ENCODE results near the gene EPM2AIP1. TPM values are rescaled to one million over a fixed set of nuclear protein-coding genes. Genes with fewer than 3 reads are reported as not detected.
"Not testable (repeated sequence)": the region's sequence is repeated elsewhere in the genome, so short reads cannot be mapped to it uniquely, and the experiment has no call there.

EPM2AIP1 gene
- total RNA-seq, result 16.8 and 21.8 TPM in 2 replicates

- intact Hi-C loops (cut with micrococcal nuclease), result loop anchor here (1.0 to 10.0 kb wide), 11 partner anchors 35 to 1172 kb away; partner anchors contain the start of genes ACAA1 and OXSR1
Observed at GRCh38 chr3:36992806-36993325, at the start of gene EPM2AIP1. EPM2AIP1 (minus strand) TSS chr3:36993131; CDS start chr3:36993077, 54 bp downstream.

DNA sequence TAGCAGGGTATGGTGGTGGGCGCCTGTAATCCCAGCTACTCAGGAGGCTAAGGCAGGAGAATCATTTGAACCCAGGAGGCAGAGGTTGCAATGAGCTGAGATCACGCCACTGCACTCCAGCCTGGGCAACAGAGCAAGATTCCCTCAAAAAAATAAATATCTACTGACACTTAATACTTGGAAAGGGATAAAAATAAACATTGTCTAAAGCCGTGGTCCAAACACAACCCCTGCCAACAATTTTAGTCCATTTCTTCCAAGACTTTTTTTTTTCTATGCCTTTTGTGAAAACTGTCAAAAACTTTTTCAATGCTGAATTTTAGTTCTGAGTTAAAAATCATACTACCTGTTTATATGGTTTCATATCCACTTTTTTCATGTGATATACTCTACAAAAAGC, 49.8 kb upstream of the EPM2AIP1 start:
- intact Hi-C loops (cut with micrococcal nuclease), result not testable (repeated sequence)

DNA sequence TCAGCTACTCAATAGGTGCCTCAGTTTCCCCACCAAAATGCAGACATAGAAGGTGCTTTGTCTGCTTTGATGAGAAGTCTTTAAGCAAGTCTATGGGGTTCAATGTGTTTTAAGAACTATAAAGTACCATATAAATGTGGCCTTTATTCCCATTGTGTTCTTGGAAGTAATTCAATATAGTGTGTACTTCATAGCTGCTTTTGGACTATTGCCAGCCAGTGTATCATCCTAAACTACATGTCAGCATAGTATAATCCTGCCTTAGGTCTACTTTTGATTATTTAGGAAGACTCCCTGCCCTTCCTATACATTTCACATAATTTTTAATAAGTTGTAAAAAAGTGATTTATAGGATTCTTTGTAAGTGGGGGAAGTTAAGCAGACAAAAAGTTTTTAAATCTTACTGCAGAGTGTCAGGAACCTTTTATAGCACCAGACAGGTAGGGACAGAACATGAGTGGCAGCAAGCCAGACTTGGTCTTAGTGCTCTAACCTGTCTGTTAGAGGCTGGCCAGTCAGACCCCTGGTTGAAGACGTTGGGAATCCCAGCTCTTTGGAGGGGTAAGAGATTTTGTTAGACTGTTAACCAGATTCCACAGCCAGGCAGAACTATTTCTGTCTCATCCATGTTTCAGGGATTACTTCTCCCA, 48.7 kb upstream of the EPM2AIP1 start:
- intact Hi-C loops (cut with micrococcal nuclease), result no loop called here

GRCh38 chr3:37040231-37040630, 47.3 kb upstream of the EPM2AIP1 start:
- intact Hi-C loops (cut with micrococcal nuclease), result no loop called here

GRCh38 chr3:37039161-37039846, 46.4 kb upstream of the EPM2AIP1 start:
- intact Hi-C loops (cut with micrococcal nuclease), result no loop called here

DNA sequence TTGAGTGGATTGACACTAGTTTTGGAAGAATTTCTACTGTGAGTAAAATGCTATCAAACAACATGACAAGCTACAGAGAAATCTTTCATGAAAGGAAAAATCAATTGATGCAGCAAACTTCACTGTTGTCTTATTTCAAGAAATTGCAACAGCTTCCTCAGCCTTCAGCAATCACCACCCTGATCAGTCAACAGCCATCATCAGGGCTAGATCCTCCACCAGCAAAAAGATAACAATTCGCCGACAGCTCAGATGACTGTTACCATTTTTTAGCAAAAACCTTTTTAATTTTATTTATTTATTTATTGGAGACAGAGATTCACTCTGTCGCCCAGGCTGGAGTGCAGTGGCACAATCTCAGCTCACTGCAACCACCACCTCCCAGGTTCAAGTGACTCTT, 44.4 kb upstream of the EPM2AIP1 start:
- intact Hi-C loops (cut with micrococcal nuclease), result no loop called here

DNA sequence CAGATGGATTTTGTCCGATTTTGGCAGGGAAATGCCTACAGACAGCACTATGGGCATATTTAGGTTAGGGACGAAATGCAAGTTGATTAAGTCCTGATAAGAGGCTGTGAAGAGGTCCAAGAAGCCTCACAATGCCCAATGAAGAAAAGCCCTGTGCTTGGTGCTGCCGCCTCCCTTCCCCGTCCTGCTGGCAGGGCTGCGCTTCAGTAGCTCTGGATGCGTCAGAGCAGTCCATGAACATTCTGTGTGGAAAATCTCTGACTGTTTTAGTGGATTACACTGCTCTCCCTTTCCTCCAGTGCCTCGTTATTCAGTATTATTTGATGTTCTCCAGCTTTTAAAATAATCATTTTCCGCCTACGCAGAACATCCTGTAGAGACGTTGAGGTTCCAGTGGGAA, 40.0 kb upstream of the EPM2AIP1 start:
- intact Hi-C loops (cut with micrococcal nuclease), result no loop called here

GRCh38 chr3:37031096-37031682, 38.3 kb upstream of the EPM2AIP1 start:
- intact Hi-C loops (cut with micrococcal nuclease), result no loop called here

DNA sequence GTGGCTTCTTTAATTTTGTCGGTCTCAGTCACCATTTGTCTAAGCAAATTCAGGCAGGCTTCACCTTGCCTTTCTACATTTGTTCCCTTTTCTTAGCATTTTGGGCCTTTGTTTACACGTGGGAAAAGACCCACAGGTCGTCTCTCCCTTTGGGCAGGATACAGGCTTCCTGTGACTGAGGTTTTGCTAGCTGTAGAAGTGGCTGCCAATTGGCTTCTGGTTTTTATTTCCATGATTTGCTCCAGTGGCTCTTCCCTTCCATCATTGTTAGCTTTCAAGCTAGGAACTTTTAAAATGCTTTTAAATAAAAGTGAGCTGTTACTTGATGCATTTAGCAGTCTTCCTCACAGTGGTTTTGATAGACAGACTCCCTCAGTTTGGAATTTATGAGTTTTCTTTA, 37.7 kb upstream of the EPM2AIP1 start:
- intact Hi-C loops (cut with micrococcal nuclease), result no loop called here

DNA sequence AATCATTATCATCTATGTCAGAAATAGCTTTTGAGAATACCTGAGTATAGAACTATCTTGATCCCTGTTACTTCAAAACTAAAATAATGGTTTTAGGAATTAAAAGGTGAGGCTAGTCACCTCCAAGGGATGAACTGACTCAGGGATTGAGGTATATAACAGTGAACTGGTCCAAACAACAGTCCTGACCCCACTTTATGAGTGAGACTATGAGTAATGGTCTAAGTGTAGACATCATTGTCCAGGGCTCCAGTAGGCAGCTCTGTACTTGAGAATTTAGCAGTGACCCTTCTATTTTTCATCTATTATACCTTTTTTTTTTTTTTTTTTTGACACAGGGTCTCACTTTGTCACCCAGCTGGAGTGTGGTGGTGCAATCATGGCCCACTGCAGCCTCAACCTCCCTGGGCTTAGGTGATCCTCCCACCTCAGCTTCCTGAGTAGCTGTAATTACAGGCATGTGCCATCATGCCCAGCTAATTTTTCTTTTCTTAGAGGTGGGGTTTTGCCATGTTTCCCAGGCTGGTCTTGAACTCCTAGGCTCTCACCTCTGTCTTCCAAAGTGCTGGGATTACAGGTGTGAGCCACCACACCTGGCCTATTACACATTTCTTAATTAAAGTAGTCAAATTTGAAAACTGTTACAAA, 36.7 kb upstream of the EPM2AIP1 start:
- intact Hi-C loops (cut with micrococcal nuclease), result no loop called here

DNA sequence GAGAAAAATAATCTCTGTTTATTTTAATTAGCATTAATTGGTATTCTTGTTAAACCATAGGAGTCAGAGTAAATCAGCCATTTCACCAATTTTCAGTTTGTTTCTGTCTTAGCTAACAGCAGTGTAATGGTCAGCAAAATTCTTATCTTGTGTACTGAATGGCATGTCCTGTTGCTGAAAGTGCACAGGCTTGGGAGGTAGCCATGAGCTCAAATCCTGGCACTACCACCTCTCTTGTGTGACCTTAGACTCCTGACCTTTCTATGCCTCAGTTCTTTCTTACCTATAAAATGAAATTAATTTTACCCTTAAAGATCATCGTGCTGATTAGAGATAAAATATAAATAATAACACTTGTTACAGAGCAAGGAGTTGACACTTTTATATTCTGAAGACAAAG, 36.2 kb upstream of the EPM2AIP1 start:
- intact Hi-C loops (cut with micrococcal nuclease), result no loop called here

DNA sequence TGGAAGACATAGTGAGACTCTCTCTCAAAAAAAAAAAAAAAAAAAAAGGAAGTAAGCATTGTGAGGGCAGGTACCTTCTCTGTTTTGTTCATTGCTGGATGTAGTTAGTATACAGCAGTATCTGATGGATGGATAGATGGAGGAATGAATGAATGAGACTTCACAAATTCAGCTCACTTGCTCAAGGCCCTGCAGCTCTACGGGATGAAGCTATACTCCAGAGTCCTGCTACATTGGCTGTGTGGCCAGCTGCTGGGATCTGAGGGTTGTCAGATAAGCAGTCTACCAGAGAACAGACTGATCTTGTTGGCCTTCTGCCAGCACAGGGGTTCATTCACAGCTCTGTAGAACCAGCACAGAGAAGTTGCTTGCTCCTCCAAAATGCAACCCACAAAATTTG, 35.4 kb upstream of the EPM2AIP1 start:
- intact Hi-C loops (cut with micrococcal nuclease), result no loop called here

GRCh38 chr3:37026851-37027250, 33.9 kb upstream of the EPM2AIP1 start:
- intact Hi-C loops (cut with micrococcal nuclease), result no loop called here

GRCh38 chr3:37025561-37026335, 32.8 kb upstream of the EPM2AIP1 start:
- intact Hi-C loops (cut with micrococcal nuclease), result no loop called here

- intact Hi-C loops (cut with micrococcal nuclease), result loop anchor here (1.0 kb wide), 1 partner anchor 188 kb away; no protein-coding TSS in a partner anchor
Observed at GRCh38 chr3:37024820-37025405, 32.0 kb upstream of the EPM2AIP1 start.

GRCh38 chr3:37024092-37024491, 31.2 kb upstream of the EPM2AIP1 start:
- intact Hi-C loops (cut with micrococcal nuclease), result loop anchor here (1.0 kb wide), 1 partner anchor 189 kb away; no protein-coding TSS in a partner anchor

DNA sequence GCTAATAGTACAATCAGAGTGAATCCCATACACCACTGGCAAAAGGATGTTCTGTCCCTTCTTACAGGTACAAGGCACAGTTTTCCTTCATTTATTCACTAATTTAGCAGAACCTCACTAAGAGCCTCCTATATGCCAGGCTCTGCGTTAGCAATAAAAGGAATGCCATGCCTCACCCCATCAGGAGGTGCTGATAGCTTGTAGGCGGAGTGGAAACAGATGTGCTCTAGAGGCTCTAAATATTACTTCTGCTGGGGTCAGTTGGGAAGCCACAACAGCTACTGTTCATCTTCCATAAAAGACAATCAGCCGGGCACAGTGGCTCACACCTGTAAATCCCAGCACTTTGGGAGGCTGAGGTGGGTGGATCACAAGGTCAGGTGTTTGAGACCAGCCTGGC, 24.8 kb upstream of the EPM2AIP1 start:
- intact Hi-C loops (cut with micrococcal nuclease), result no loop called here

- intact Hi-C loops (cut with micrococcal nuclease), result no loop called here
Observed at GRCh38 chr3:37016903-37017302, 24.0 kb upstream of the EPM2AIP1 start.

- intact Hi-C loops (cut with micrococcal nuclease), result no loop called here
Observed at GRCh38 chr3:37015642-37016041, 22.7 kb upstream of the EPM2AIP1 start.

DNA sequence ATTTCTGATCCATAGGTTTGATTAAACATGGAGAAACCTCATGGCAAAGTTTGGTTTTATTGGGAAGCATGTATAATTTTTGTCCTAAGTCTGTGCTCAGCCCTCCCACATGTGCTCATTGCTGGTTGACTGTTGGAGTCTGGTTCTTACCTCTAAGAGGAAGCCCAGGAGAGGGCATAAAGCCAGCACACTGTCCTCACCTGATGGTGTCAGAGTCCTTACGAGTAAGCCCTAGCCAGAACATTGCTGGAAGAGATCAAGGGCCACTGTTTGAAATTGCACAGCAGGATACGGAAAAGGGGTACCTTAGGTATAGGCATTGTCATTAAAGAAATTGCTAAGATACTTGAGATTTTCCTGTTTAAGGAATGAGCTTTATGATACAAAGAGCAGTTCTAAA, 21.7 kb upstream of the EPM2AIP1 start:
- intact Hi-C loops (cut with micrococcal nuclease), result no loop called here
